Stimulated activated naive B cell treated with anti-CD40 and anti-IgM and Interleukin-4, amounts not matched to agents 10 μg/mL and 1 μg/mL and 100 μg/mL, for 72 hours (primary cell): ENCODE results near the gene PTPRT.

Experiments used
- ATAC-seq, 2 donors: fragments of 150-1000 bp; cut with Tn5 transposase; replicated peaks; 2 replicates each; pipeline ENCODE4 v1.10.0; 2021; ENCODE audit warnings: moderate library complexity in 1 of 2
- DNase-seq: peaks from one replicate; pipeline ENCODE4 v3.0.0; 2021
- H3K27ac Mint-ChIP-seq: one replicate; pipeline ENCODE4 v1.8.0; 2022; ENCODE audit warnings: mild to moderate bottlenecking, mixed read lengths
- H3K27me3 Mint-ChIP-seq, 2 donors: one replicate each; pipeline ENCODE4 v1.8.0; 2022; ENCODE audit warnings: mixed read lengths in 2 of 2
- H3K36me3 Mint-ChIP-seq, 2 donors: one replicate each; pipeline ENCODE4 v1.8.0; 2022; ENCODE audit warnings: mixed read lengths in 2 of 2, mild to moderate bottlenecking in 1 of 2
- H3K4me1 Mint-ChIP-seq, 2 donors: one replicate each; pipeline ENCODE4 v1.8.0; 2022; ENCODE audit warnings: mixed read lengths in 2 of 2, mild to moderate bottlenecking in 1 of 2
- H3K4me3 Mint-ChIP-seq, 2 donors: one replicate each; pipeline ENCODE4 v1.8.0; 2022; ENCODE audit warnings: mild to moderate bottlenecking in 2 of 2, mixed read lengths in 2 of 2, moderate library complexity in 1 of 2
- H3K9me3 Mint-ChIP-seq, 2 donors: one replicate each; pipeline ENCODE4 v1.8.0; 2022; ENCODE audit warnings: mixed read lengths in 2 of 2, mild to moderate bottlenecking in 1 of 2

Gene PTPRT

DNA sequence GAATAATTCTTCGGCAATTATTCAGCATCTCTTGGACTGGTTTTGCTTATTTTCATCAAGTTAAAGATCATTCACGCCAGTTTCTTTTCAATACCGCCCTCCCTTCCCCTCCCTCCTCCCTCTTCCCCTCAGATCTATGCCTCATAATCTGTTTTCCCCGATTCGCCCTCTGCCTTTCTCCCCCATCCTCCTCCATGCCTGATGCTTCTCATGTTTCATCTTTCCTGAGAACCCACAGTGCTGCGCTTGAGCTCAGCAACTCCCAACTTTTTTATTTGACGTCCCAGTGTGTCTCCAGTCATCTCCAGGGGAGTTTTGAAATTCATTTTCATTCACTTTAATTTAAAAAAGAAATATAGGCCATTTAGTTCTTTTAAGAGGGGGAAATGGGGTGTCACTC, 142.7 kb downstream of the PTPRT start:
- Mint-ChIP-seq H3K4me3 (no peak overlapping the region), H3K27me3 (peaks cover 0 to 7% of the 10 kb centered on the region in 2 donors), H3K9me3 (peaks cover 0 to 3% of the 10 kb centered on the region in 2 donors), H3K27ac (no peak overlapping the region), H3K36me3 (no peaks in the 10 kb centered on the region), H3K4me1 (no peaks in the 10 kb centered on the region)
- ATAC-seq (no peak), DNase-seq (no peak)

DNA sequence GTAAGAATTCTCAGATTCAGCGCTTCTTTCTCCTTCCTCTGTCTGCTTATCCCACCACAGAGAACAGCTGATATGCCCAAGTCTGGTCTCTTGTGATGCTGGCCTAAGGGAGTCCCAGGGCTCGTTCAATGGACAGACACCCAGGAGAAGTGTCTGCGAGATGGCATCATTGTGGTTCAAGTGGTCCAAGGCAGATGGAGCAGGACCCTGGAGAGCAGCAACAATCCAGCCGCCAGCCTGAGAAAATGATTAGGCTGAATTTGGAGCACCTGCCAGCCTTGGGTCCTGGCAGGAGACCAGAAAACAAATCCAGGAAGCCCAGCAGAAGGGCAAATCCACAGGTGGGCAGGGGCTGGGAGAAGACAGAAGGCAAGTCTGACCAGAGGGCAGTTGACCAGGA, 145.8 kb downstream of the PTPRT start:
- no peaks in the 10 kb centered on the region for H3K4me1 Mint-ChIP-seq
- no peak overlapping the region for H3K27ac Mint-ChIP-seq
- no peaks in the 10 kb centered on the region for H3K36me3 Mint-ChIP-seq
- H3K4me3 Mint-ChIP-seq, result no peak overlapping the region
- H3K9me3 Mint-ChIP-seq, result peaks cover 4 to 5% of the 10 kb centered on the region in 2 donors
- ATAC-seq, result no peak
- H3K27me3 Mint-ChIP-seq, result peaks cover 0 to 7% of the 10 kb centered on the region in 2 donors
- DNase-seq, result no peak

- peaks cover 2 to 5% of the 10 kb centered on the region in 2 donors for H3K9me3 Mint-ChIP-seq
- DNase-seq, result no peak
Observed at GRCh38 chr20:43040427-43040826, 149.3 kb downstream of the PTPRT start.

DNA sequence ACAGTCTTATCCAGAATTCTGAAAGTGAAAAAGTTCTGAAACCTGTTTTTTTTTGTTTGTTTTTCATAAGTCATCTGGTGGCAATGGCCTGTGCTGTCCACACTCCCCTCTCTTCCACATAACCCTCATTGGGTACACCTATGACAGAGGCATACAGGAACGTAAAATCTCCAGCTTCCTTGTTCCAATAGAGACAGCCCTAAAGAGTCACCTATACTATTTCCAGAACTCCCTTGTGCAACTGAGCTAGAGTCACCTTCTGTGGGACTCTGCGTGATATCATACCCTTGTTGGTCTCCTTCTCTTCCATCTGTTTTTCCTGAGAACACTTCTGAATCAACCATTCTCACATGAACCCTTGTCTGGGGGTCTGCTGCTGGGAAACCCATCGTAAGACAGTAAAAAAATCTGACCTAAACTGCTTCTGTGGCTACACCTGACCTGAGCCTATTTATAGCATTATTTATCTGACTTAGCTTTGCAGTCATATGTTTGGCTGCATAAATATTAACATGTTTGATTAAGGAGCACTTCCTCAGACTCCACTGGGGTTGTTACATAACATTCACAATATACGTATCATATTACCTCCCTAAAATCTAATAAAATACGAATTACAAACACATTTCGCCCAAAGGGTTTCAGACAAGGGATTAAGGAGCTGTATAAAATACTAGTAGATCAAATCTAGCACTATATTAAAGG, 151.9 kb downstream of the PTPRT start:
- Mint-ChIP-seq H3K27me3 (peaks cover 0 to 3% of the 10 kb centered on the region in 2 donors), H3K4me1 (no peaks in the 10 kb centered on the region), H3K36me3 (no peaks in the 10 kb centered on the region), H3K4me3 (no peak overlapping the region), H3K9me3 (peaks cover 2 to 5% of the 10 kb centered on the region in 2 donors), H3K27ac (no peak overlapping the region)
- ATAC-seq (no peak), DNase-seq (no peak)

More at GRCh38 chr20:43040427-43040826, 149.3 kb downstream of the PTPRT start:
- Mint-ChIP-seq H3K36me3 (no peaks in the 10 kb centered on the region), H3K4me3 (no peak overlapping the region), H3K27me3 (peaks cover 0 to 7% of the 10 kb centered on the region in 2 donors), H3K4me1 (no peaks in the 10 kb centered on the region), H3K27ac (no peak overlapping the region)
- ATAC-seq, result no peak

DNA sequence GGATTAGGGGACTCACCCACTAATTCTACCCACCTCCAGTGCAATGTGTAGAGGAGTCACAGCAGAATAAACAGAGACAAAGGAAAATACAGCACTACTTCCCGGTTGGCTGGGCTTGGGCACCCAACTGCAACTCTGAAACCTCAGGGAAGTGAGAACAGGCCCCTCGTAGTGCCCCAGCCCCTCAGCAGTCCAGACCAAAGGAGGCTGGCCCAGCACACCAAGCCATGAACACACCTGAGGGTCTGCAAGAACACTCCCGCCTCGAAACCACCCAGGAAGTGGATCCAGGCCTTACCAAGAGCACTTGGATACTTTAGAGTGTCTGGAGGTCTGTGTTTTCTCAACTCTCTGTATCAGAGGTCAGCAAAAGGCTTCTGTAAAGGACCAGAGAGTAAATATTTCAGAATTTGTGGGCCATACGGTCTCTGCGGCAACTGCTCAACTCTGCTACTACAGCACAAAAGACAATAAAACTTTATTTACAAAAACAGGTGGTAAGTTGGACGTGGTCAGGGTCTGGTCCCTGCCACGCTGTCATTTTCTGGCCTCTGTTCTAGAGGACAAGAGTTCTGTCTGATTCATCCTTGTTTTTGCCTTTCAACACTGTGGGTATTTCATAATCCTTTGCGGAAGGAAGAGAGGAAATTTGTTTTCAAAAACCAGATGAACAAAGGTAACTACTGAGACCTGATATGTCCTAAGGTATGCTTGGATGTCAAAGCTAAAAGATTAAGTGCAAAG, 154.6 kb downstream of the PTPRT start:
- ATAC-seq (no peak), DNase-seq (no peak)
- H3K27ac Mint-ChIP-seq, result no peak overlapping the region
- H3K4me3 Mint-ChIP-seq, result no peak overlapping the region
- no peaks in the 10 kb centered on the region for H3K36me3 Mint-ChIP-seq
- no peaks in the 10 kb centered on the region for H3K27me3 Mint-ChIP-seq
- no peaks in the 10 kb centered on the region for H3K4me1 Mint-ChIP-seq
- H3K9me3 Mint-ChIP-seq, result peaks cover 0 to 2% of the 10 kb centered on the region in 2 donors

GRCh38 chr20:43032459-43032858, 157.2 kb downstream of the PTPRT start:
- Mint-ChIP-seq H3K4me3 (no peak overlapping the region), H3K27me3 (no peaks in the 10 kb centered on the region)
- ATAC-seq, result no peak

GRCh38 chr20:43029176-43029575, 160.5 kb downstream of the PTPRT start:
- Mint-ChIP-seq H3K36me3 (no peaks in the 10 kb centered on the region), H3K27me3 (no peaks in the 10 kb centered on the region), H3K4me1 (no peaks in the 10 kb centered on the region), H3K4me3 (no peak overlapping the region), H3K9me3 (peaks cover 0 to 2% of the 10 kb centered on the region in 2 donors), H3K27ac (no peak overlapping the region)
- no peak for ATAC-seq
- no peak for DNase-seq

More at GRCh38 chr20:43032459-43032858, 157.2 kb downstream of the PTPRT start:
- no peak for DNase-seq
- H3K27ac Mint-ChIP-seq, result no peak overlapping the region
- no peaks in the 10 kb centered on the region for H3K36me3 Mint-ChIP-seq
- peaks cover 0 to 2% of the 10 kb centered on the region in 2 donors for H3K9me3 Mint-ChIP-seq
- no peaks in the 10 kb centered on the region for H3K4me1 Mint-ChIP-seq

DNA sequence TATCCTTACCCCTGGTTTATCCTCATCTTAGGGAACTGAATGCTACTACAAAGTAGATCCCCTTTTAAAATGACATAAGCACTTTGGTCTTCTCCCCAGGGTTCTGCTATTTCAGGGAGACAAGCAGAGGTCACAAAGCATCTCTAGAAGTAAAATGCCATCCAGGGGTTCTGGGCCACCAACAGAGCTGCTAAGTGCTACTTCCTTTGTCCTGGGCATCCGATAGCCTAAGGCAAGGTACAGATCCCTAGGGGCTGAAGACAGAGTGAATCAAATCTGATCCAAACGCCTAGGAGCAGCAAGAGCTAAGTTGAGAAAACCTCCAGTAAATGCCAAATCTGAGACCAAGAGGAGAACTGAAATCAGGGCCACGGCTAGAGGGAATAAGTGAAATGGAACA, 161.2 kb downstream of the PTPRT start:
- Mint-ChIP-seq H3K9me3 (peaks cover 0 to 2% of the 10 kb centered on the region in 2 donors), H3K4me1 (no peaks in the 10 kb centered on the region)

DNA sequence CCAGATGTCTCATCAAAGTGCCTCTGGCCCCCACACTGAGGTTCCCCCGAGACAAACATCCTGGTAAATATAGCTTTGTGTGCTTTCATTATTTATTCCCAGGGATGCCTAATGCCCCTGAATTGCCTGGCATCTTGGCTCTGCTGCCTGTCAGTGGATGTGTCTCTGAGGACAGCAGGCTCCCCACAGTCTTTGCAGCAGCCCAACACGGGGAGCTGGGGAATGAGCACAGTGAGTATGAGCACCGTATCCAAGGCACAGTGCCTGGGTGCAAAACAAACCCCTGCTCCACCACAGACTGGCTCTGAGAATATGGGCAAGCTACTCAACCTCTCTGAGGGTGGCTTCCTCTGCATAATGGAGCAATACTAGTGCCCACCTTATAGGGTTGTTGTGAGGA, 165.9 kb downstream of the PTPRT start:
- Mint-ChIP-seq H3K27me3 (no peaks in the 10 kb centered on the region), H3K9me3 (no peaks in the 10 kb centered on the region), H3K27ac (no peak overlapping the region), H3K36me3 (no peaks in the 10 kb centered on the region), H3K4me1 (no peaks in the 10 kb centered on the region), H3K4me3 (no peak overlapping the region)
- no peak for DNase-seq
- no peak for ATAC-seq

More for the DNA sequence above, 161.2 kb downstream of the PTPRT start:
- Mint-ChIP-seq H3K27me3 (no peaks in the 10 kb centered on the region), H3K36me3 (no peaks in the 10 kb centered on the region), H3K4me3 (no peak overlapping the region), H3K27ac (no peak overlapping the region)
- DNase-seq, result no peak
- ATAC-seq, result no peak

DNA sequence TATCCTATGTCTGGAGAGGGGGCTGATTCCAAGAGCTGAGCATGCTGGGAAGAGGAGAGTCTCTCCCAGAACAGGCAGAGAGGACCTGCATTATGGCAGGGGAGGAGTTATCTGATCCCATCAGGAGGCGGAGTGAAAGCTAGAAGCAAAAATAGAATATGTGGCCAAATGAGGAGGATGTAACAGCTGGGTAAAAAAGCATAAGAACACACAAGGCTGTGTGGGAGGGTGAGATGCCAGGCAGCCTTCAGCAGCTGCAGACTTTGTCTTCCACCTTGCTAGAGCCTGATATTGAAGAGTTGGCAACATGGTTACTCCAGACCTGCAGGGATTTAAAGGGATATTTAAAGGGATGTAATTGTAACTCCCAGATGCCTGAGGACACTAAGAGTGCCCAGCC, 167.1 kb downstream of the PTPRT start:
- ATAC-seq, result no peak
- H3K4me1 Mint-ChIP-seq, result no peaks in the 10 kb centered on the region
- H3K27me3 Mint-ChIP-seq, result peaks cover 0 to 2% of the 10 kb centered on the region in 2 donors
- H3K36me3 Mint-ChIP-seq, result no peaks in the 10 kb centered on the region
- no peak overlapping the region for H3K27ac Mint-ChIP-seq
- no peak for DNase-seq
- H3K9me3 Mint-ChIP-seq, result no peaks in the 10 kb centered on the region
- H3K4me3 Mint-ChIP-seq, result no peak overlapping the region

GRCh38 chr20:43022081-43022480, 167.6 kb downstream of the PTPRT start:
- DNase-seq, result no peak
- ATAC-seq, result no peak
- no peak overlapping the region for H3K27ac Mint-ChIP-seq
- no peaks in the 10 kb centered on the region for H3K36me3 Mint-ChIP-seq
- no peak overlapping the region for H3K4me3 Mint-ChIP-seq
- H3K9me3 Mint-ChIP-seq, result peaks cover 0 to 1% of the 10 kb centered on the region in 2 donors
- H3K27me3 Mint-ChIP-seq, result peaks cover 0 to 7% of the 10 kb centered on the region in 2 donors
- no peaks in the 10 kb centered on the region for H3K4me1 Mint-ChIP-seq

GRCh38 chr20:43017241-43018030, 172.3 kb downstream of the PTPRT start:
- no peak overlapping the region for H3K4me3 Mint-ChIP-seq

DNA sequence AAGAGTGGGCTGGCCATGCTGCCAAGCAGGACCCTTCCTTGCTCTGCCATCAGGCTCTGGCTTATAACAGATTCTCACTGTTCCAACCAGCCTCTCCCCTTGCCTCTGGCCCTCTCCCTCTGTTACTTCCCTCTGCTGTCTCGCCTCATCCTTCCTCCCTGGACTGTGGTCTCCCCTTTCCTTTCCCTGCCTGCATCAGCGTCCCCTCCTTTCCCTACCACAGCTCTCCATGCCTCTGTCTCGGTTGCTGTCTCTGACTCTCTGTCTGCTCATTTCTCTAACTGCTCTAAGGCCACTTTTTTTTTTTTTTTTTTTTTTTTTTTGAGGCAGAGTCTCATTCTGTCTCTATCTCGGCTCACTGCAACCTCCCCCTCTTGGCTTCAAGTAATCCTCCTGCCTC, 173.4 kb downstream of the PTPRT start:
- Mint-ChIP-seq H3K27me3 (peaks cover 0 to 7% of the 10 kb centered on the region in 2 donors), H3K27ac (no peak overlapping the region), H3K4me3 (no peak overlapping the region), H3K9me3 (peaks cover 0 to 1% of the 10 kb centered on the region in 2 donors), H3K36me3 (no peaks in the 10 kb centered on the region), H3K4me1 (no peaks in the 10 kb centered on the region)
- no peak for ATAC-seq
- no peak for DNase-seq

More at GRCh38 chr20:43017241-43018030, 172.3 kb downstream of the PTPRT start:
- Mint-ChIP-seq H3K27me3 (peaks cover 0 to 7% of the 10 kb centered on the region in 2 donors), H3K9me3 (peaks cover 0 to 1% of the 10 kb centered on the region in 2 donors), H3K27ac (no peak overlapping the region), H3K36me3 (no peaks in the 10 kb centered on the region), H3K4me1 (no peaks in the 10 kb centered on the region)
- no peak for ATAC-seq
- DNase-seq, result no peak

DNA sequence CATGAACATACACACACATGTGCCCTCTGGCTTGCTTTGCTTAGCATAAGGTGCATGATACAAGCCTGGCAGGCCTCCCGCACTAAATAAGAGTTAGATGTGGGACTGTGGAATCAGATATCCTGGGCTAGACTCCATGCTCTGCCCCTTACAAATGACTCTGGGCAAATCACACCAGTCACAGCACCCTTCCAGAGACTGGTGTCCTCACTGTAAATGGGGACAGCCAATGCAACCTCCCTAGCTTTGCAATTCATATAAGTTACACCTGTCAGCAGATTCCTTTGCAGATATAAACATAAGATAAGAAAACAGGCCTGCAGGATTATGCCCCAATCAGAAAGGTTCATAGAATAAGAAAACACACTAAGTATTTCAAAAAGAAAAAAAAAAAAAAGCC, 174.1 kb downstream of the PTPRT start:
- Mint-ChIP-seq H3K9me3 (peaks cover 0 to 1% of the 10 kb centered on the region in 2 donors), H3K4me1 (no peaks in the 10 kb centered on the region), H3K27ac (no peak overlapping the region), H3K27me3 (peaks cover 0 to 7% of the 10 kb centered on the region in 2 donors), H3K36me3 (no peaks in the 10 kb centered on the region), H3K4me3 (no peak overlapping the region)
- DNase-seq (no peak), ATAC-seq (no peak)
